Measurements from ENCODE around the gene SFT2D1.

SFT2D1 gene

DNA sequence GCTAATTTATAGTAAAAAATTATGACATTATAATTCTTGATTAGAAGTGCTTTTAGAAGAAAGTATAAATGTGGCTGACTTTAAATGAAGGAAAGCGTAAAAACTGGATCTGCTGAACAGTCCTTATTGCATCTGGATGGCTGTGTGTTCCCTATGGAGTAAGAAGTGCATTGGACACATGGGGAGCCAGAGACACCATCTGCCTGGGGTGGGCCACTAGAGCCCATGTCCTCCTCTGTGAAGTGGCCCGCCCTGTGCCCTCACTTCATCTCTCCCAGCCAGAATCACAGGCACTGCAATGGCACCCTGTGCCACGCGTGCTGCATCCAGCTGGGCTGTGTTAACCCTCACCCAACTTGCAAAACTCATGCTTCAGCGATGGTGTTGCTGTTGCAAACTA, 13.2 kb upstream of the SFT2D1 start:
- no peak for DNase-seq (ENCODE audit: low read depth)

GRCh38 chr6:166354965-166355364, 12.6 kb upstream of the SFT2D1 start:
- no peak overlapping the region for H3K4me3 ChIP-seq (ENCODE audit: low read depth, low read length)
- TF ChIP-seq POLR2A (IDR thresholded peaks at IDR 0.05; ENCODE audit: extremely low read depth, insufficient read length), result no peak
- no peak for TF ChIP-seq MAX (IDR thresholded peaks at IDR 0.05; ENCODE audit: low read depth, low read length)
- TF ChIP-seq, protein P1, sequence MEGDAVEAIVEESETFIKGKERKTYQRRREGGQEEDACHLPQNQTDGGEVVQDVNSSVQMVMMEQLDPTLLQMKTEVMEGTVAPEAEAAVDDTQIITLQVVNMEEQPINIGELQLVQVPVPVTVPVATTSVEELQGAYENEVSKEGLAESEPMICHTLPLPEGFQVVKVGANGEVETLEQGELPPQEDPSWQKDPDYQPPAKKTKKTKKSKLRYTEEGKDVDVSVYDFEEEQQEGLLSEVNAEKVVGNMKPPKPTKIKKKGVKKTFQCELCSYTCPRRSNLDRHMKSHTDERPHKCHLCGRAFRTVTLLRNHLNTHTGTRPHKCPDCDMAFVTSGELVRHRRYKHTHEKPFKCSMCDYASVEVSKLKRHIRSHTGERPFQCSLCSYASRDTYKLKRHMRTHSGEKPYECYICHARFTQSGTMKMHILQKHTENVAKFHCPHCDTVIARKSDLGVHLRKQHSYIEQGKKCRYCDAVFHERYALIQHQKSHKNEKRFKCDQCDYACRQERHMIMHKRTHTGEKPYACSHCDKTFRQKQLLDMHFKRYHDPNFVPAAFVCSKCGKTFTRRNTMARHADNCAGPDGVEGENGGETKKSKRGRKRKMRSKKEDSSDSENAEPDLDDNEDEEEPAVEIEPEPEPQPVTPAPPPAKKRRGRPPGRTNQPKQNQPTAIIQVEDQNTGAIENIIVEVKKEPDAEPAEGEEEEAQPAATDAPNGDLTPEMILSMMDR (IDR thresholded peaks at IDR 0.05; ENCODE audit: low read depth, low read length), result no peak
- no peak for TF ChIP-seq MYC (IDR thresholded peaks at IDR 0.05; ENCODE audit: low read depth, low read length)
- no peak for DNase-seq (ENCODE audit: low read depth)

More for the DNA sequence above, 13.2 kb upstream of the SFT2D1 start:
- H3K4me3 ChIP-seq (ENCODE audit: low read depth, low read length), result no peak overlapping the region
- TF ChIP-seq MAX (IDR thresholded peaks at IDR 0.05; ENCODE audit: low read depth, low read length) (no peak), POLR2A (IDR thresholded peaks at IDR 0.05; ENCODE audit: extremely low read depth, insufficient read length) (no peak), MYC (IDR thresholded peaks at IDR 0.05; ENCODE audit: low read depth, low read length) (no peak)
- TF ChIP-seq, protein P1 (IDR thresholded peaks at IDR 0.05; ENCODE audit: low read depth, low read length), result no peak

GRCh38 chr6:166354143-166354542, 11.8 kb upstream of the SFT2D1 start:
- TF ChIP-seq POLR2A (IDR thresholded peaks at IDR 0.05; ENCODE audit: extremely low read depth, insufficient read length) (no peak), MAX (IDR thresholded peaks at IDR 0.05; ENCODE audit: low read depth, low read length) (no peak), MYC (IDR thresholded peaks at IDR 0.05; ENCODE audit: low read depth, low read length) (no peak)
- TF ChIP-seq, protein P1 (IDR thresholded peaks at IDR 0.05; ENCODE audit: low read depth, low read length), result no peak
- no peak for DNase-seq (ENCODE audit: low read depth)
- no peak overlapping the region for H3K4me3 ChIP-seq (ENCODE audit: low read depth, low read length)

- TF ChIP-seq, protein P1 (IDR thresholded peaks at IDR 0.05; ENCODE audit: low read depth, low read length), result no peak
- TF ChIP-seq MYC (IDR thresholded peaks at IDR 0.05; ENCODE audit: low read depth, low read length), result no peak
- TF ChIP-seq POLR2A (IDR thresholded peaks at IDR 0.05; ENCODE audit: extremely low read depth, insufficient read length), result no peak
- TF ChIP-seq MAX (IDR thresholded peaks at IDR 0.05; ENCODE audit: low read depth, low read length), result no peak
- H3K4me3 ChIP-seq (ENCODE audit: low read depth, low read length), result no peak overlapping the region
- no peak for DNase-seq (ENCODE audit: low read depth)
Observed at GRCh38 chr6:166353507-166353906, 11.2 kb upstream of the SFT2D1 start.

GRCh38 chr6:166352923-166353322, 10.6 kb upstream of the SFT2D1 start:
- TF ChIP-seq MAX (IDR thresholded peaks at IDR 0.05; ENCODE audit: low read depth, low read length), result no peak
- TF ChIP-seq, protein P1 (IDR thresholded peaks at IDR 0.05; ENCODE audit: low read depth, low read length), result no peak
- TF ChIP-seq MYC (IDR thresholded peaks at IDR 0.05; ENCODE audit: low read depth, low read length), result no peak
- no peak for TF ChIP-seq POLR2A (IDR thresholded peaks at IDR 0.05; ENCODE audit: extremely low read depth, insufficient read length)
- DNase-seq (ENCODE audit: low read depth), result no peak
- no peak overlapping the region for H3K4me3 ChIP-seq (ENCODE audit: low read depth, low read length)
